Large intestine (tissue), 3 donors: ENCODE data around the gene GAA. TPM values are rescaled to one million over a fixed set of nuclear protein-coding genes. Genes with fewer than 3 reads are reported as not detected.

Experiments
- DNase-seq, 2 donors: peaks; one replicate each; pipeline versions ENCODE4 v3.0.0 to v3.0.0-alpha.2; 2013
- H3K27ac ChIP-seq: one replicate; pipeline ENCODE4 v1.5.1; 2013; ENCODE audit warnings: low read length
- H3K27me3 ChIP-seq: 2 replicates; pipeline ENCODE4 v1.6.1; 2013; ENCODE audit warnings: low read length; ENCODE audit not compliant: control insufficient read depth, insufficient read depth
- H3K36me3 ChIP-seq: 2 replicates; pipeline ENCODE4 v1.6.1; 2013; ENCODE audit warnings: low read length; ENCODE audit not compliant: control insufficient read depth, insufficient read depth
- H3K4me1 ChIP-seq: one replicate; pipeline ENCODE4 v1.6.1; 2013; ENCODE audit warnings: low read length; ENCODE audit not compliant: control insufficient read depth, insufficient read depth
- H3K4me3 ChIP-seq: one replicate; pipeline ENCODE4 v1.5.1; 2013; ENCODE audit warnings: low read length
- H3K9me3 ChIP-seq: one replicate; pipeline ENCODE4 v1.6.1; 2013; ENCODE audit warnings: mild to moderate bottlenecking, low read depth, low read length, moderate library complexity; ENCODE audit not compliant: control insufficient read depth
- WGBS: methylation state at CpG from one replicate; pipeline ENCODE4 v1.1.5; 2013; ENCODE audit warnings: low lambda C conversion rate; ENCODE audit not compliant: insufficient coverage; 5-methylcytosine and 5-hydroxymethylcytosine counted together
- polyA plus RNA-seq: library from polyadenylated mRNA; unstranded; fragments of 120-200 nt; gene quantifications from one replicate; pipeline ENCODE4 v1.2.1, GENCODE V29; 2013

The GAA gene
- polyA plus RNA-seq, 1 donor: 50.0 TPM

- DNase-seq: no peak
- no peak overlapping the region for H3K4me3 ChIP-seq
Measured at GRCh38 chr17:80126449-80126715, 25.0 kb downstream of the GAA start.

GRCh38 chr17:80129006-80129565 is 27.7 kb downstream of the GAA start:
- DNase-seq: no peak
- H3K36me3 ChIP-seq: peaks cover 10% of the 10 kb centered on the region
- H3K4me3 ChIP-seq: no peak overlapping the region
- peaks cover 4% of the 10 kb centered on the region for H3K27me3 ChIP-seq
- no peaks in the 10 kb centered on the region for H3K4me1 ChIP-seq
- H3K27ac ChIP-seq: no peak overlapping the region
- 80% methylated on average over 1 of the region's 4 CpGs for WGBS
- no peaks in the 10 kb centered on the region for H3K9me3 ChIP-seq

More at GRCh38 chr17:80126449-80126715, 25.0 kb downstream of the GAA start:
- Histone ChIP-seq H3K36me3 (no peaks in the 10 kb centered on the region), H3K27me3 (peaks cover 4% of the 10 kb centered on the region), H3K4me1 (no peaks in the 10 kb centered on the region), H3K27ac (no peak overlapping the region), H3K9me3 (no peaks in the 10 kb centered on the region)
- no CpG with 5 or more reads among the region's 3 CpGs for WGBS

- peaks cover 25% of the 10 kb centered on the region for H3K36me3 ChIP-seq
- no peaks in the 10 kb centered on the region for H3K4me1 ChIP-seq
- 25% methylated on average over 1 of the region's 3 CpGs for WGBS
- H3K27ac ChIP-seq: no peak overlapping the region
- H3K4me3 ChIP-seq: no peak overlapping the region
- DNase-seq: no peak
- H3K9me3 ChIP-seq: no peaks in the 10 kb centered on the region
- H3K27me3 ChIP-seq: peaks cover under 1% of the 10 kb centered on the region
Measured at GRCh38 chr17:80130992-80131391, 29.6 kb downstream of the GAA start.

- WGBS: 100% methylated on average over 1 of the region's 5 CpGs
- H3K4me3 ChIP-seq: no peak overlapping the region
- H3K4me1 ChIP-seq: no peaks in the 10 kb centered on the region
- H3K27ac ChIP-seq: no peak overlapping the region
- H3K9me3 ChIP-seq: no peaks in the 10 kb centered on the region
- no peak for DNase-seq
- no peaks in the 10 kb centered on the region for H3K27me3 ChIP-seq
- peaks cover 46% of the 10 kb centered on the region for H3K36me3 ChIP-seq
Measured at GRCh38 chr17:80132906-80133625, 31.7 kb downstream of the GAA start.

- Histone ChIP-seq H3K4me3 (no peak overlapping the region), H3K27me3 (no peaks in the 10 kb centered on the region), H3K9me3 (no peaks in the 10 kb centered on the region), H3K27ac (no peak overlapping the region), H3K36me3 (peaks cover 51% of the 10 kb centered on the region), H3K4me1 (no peaks in the 10 kb centered on the region)
- no peak for DNase-seq
- no CpG with 5 or more reads among the region's 6 CpGs for WGBS
Measured at GRCh38 chr17:80133626-80133970, 32.2 kb downstream of the GAA start.

- no peak for DNase-seq
- no peaks in the 10 kb centered on the region for H3K4me1 ChIP-seq
- H3K27me3 ChIP-seq: no peaks in the 10 kb centered on the region
- H3K4me3 ChIP-seq: no peak overlapping the region
- H3K9me3 ChIP-seq: no peaks in the 10 kb centered on the region
- peaks cover 83% of the 10 kb centered on the region for H3K36me3 ChIP-seq
- WGBS: 100% methylated on average over 1 of the region's 9 CpGs
- H3K27ac ChIP-seq: no peak overlapping the region
Measured at GRCh38 chr17:80137131-80137530, 35.8 kb downstream of the GAA start.

GRCh38 chr17:80138856-80139426 is 37.6 kb downstream of the GAA start:
- 100% methylated on average over 2 of the region's 18 CpGs for WGBS
- Histone ChIP-seq H3K4me1 (no peaks in the 10 kb centered on the region), H3K9me3 (no peaks in the 10 kb centered on the region), H3K36me3 (peaks cover 93% of the 10 kb centered on the region), H3K27ac (no peak overlapping the region), H3K4me3 (no peak overlapping the region), H3K27me3 (no peaks in the 10 kb centered on the region)
- DNase-seq: no peak

- no peaks in the 10 kb centered on the region for H3K4me1 ChIP-seq
- peaks cover 72% of the 10 kb centered on the region for H3K36me3 ChIP-seq
- no peaks in the 10 kb centered on the region for H3K9me3 ChIP-seq
- no peaks in the 10 kb centered on the region for H3K27me3 ChIP-seq
- 92% methylated on average over 2 of the region's 7 CpGs for WGBS
- no peak overlapping the region for H3K4me3 ChIP-seq
- no peak overlapping the region for H3K27ac ChIP-seq
- no peak for DNase-seq
Measured at GRCh38 chr17:80141463-80142165, 40.2 kb downstream of the GAA start.

GRCh38 chr17:80142929-80143328 is 41.5 kb downstream of the GAA start:
- DNase-seq: no peak

GRCh38 chr17:80145076-80146075 is 44.0 kb downstream of the GAA start:
- H3K27me3 ChIP-seq: no peaks in the 10 kb centered on the region
- peaks cover 5% of the 10 kb centered on the region for H3K4me1 ChIP-seq
- peak overlapping the region; percentile 88 for H3K4me3 ChIP-seq
- no peak overlapping the region for H3K27ac ChIP-seq
- H3K9me3 ChIP-seq: no peaks in the 10 kb centered on the region
- no peak for DNase-seq
- no CpG with 5 or more reads among the region's 10 CpGs for WGBS
- peaks cover 36% of the 10 kb centered on the region for H3K36me3 ChIP-seq

More at GRCh38 chr17:80142929-80143328, 41.5 kb downstream of the GAA start:
- Histone ChIP-seq H3K9me3 (no peaks in the 10 kb centered on the region), H3K27me3 (no peaks in the 10 kb centered on the region), H3K36me3 (peaks cover 59% of the 10 kb centered on the region), H3K27ac (no peak overlapping the region), H3K4me3 (no peak overlapping the region), H3K4me1 (peaks cover under 1% of the 10 kb centered on the region)
- WGBS: no CpG with 5 or more reads among the region's 6 CpGs
